ENCODE data around the gene DLX2.

- TF ChIP-seq POLR2A (IDR thresholded peaks at IDR 0.05), result no peak
- TF ChIP-seq CTCF (IDR thresholded peaks at IDR 0.05), result no peak
Observed at GRCh38 chr2:172088245-172089004, 14.3 kb downstream of the DLX2 start.

All from Peyer's patch (tissue), 4 donors.